ENCODE data around the gene WNK3.

DNA sequence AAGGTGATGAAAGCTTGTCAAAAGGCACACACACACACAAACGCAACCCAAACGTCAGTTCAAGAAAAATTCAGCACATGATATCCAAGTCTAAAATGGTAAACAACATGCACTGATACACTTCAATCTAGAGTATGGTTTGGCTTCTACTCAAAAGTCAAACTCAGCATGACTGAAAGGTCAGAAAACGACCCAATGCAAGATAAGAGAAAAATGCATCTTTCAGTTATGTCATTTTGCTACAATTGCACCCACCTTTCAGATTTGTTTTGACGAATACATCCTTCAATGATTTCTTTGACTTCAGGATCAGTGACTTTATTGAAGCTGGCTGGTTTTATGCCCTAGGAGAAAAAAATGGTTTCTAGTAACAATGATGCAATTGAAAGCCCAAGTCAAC lies 56.3 kb downstream of the WNK3 start:
- TF ChIP-seq, protein P1, sequence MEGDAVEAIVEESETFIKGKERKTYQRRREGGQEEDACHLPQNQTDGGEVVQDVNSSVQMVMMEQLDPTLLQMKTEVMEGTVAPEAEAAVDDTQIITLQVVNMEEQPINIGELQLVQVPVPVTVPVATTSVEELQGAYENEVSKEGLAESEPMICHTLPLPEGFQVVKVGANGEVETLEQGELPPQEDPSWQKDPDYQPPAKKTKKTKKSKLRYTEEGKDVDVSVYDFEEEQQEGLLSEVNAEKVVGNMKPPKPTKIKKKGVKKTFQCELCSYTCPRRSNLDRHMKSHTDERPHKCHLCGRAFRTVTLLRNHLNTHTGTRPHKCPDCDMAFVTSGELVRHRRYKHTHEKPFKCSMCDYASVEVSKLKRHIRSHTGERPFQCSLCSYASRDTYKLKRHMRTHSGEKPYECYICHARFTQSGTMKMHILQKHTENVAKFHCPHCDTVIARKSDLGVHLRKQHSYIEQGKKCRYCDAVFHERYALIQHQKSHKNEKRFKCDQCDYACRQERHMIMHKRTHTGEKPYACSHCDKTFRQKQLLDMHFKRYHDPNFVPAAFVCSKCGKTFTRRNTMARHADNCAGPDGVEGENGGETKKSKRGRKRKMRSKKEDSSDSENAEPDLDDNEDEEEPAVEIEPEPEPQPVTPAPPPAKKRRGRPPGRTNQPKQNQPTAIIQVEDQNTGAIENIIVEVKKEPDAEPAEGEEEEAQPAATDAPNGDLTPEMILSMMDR (IDR thresholded peaks at IDR 0.05; ENCODE audit: poor library complexity): no peak
- TF ChIP-seq EZH2 (IDR thresholded peaks at IDR 0.05; ENCODE audit: borderline replicate concordance) (no peak), EZH2phosphoT487 (IDR thresholded peaks at IDR 0.05; ENCODE audit: low read depth, severe bottlenecking, unreplicated experiment) (no peak)

Data from hepatocyte (in vitro differentiated cells).